Upper lobe of right lung (tissue), 1 donor: ENCODE measurements around the gene GNAL. TPM values are rescaled to one million over a fixed set of nuclear protein-coding genes. Genes with fewer than 3 reads are reported as not detected.
A peak's percentile ranks its signal among the peaks of the same experiment; 100 is the strongest.
"Not testable (repeated sequence)": the region's sequence is repeated elsewhere in the genome, so short reads cannot be mapped to it uniquely, and the experiment has no call there.

Experiments used
- ATAC-seq: fragments of 200-7000 bp; cut with Tn5 transposase; one replicate; pipeline ENCODE4 v1.9.1; 2020; ENCODE audit warnings: mild to moderate bottlenecking, moderate library complexity
- DNase-seq: peaks from one replicate; pipeline ENCODE4 v3.0.0-alpha.2; 2020
- H3K27ac ChIP-seq: fragments of 200-600 bp; one replicate; pipeline ENCODE4 v1.8.0; 2022
- H3K27me3 ChIP-seq: fragments of 200-600 bp; one replicate; pipeline ENCODE4 v1.8.0; 2022; ENCODE audit warnings: mild to moderate bottlenecking
- H3K36me3 ChIP-seq: fragments of 200-600 bp; one replicate; pipeline ENCODE4 v1.8.0; 2022
- H3K4me1 ChIP-seq: fragments of 200-600 bp; one replicate; pipeline ENCODE4 v1.8.0; 2022
- H3K4me3 ChIP-seq: fragments of 200-600 bp; one replicate; pipeline ENCODE4 v1.8.0; 2022; ENCODE audit warnings: mild to moderate bottlenecking
- H3K9me3 ChIP-seq: fragments of 200-600 bp; one replicate; pipeline ENCODE4 v1.8.0; 2022
- CTCF ChIP-seq: fragments of 200-600 bp; IDR thresholded peaks from one replicate; pipeline ENCODE4 v1.8.0; 2022; ENCODE audit warnings: antibody characterized with exemption
- intact Hi-C: fragments of 100-400 bp; cut with DNase I; formaldehyde crosslinking; loops from one replicate; pipeline ENCODE4 v1.11.0; 2022
- total RNA-seq: library from RNA; stranded (reverse); fragmentation: NEBNext Ultra II Directional; extraction: Animal tissue kit (Norgen Biotek cat#: 25700); gene quantifications from one replicate; pipeline ENCODE4 v1.2.1, GENCODE V29; 2021
- donor health status: DM: no; HTN: yes; CAD: no; lungs with severe emphysema.

Gene GNAL
- total RNA-seq, 1 donor from 2014 or later, result 4.3 TPM

GRCh38 chr18:11676386-11676785, 12.7 kb upstream of the GNAL start:
- Histone ChIP-seq H3K36me3 (no peaks in the 10 kb centered on the region), H3K27ac (no peak overlapping the region), H3K4me3 (no peak overlapping the region), H3K27me3 (peaks cover 12% of the 10 kb centered on the region), H3K9me3 (no peaks in the 10 kb centered on the region), H3K4me1 (no peaks in the 10 kb centered on the region)
- intact Hi-C loops, result no loop called here
- TF ChIP-seq CTCF, result no peak
- DNase-seq, result no peak
- ATAC-seq, result no peak

GRCh38 chr18:11676867-11677266, 12.2 kb upstream of the GNAL start:
- Histone ChIP-seq H3K9me3 (no peaks in the 10 kb centered on the region), H3K27ac (no peak overlapping the region), H3K4me1 (no peaks in the 10 kb centered on the region), H3K27me3 (peaks cover 12% of the 10 kb centered on the region), H3K36me3 (no peaks in the 10 kb centered on the region), H3K4me3 (no peak overlapping the region)
- intact Hi-C loops, result no loop called here
- no peak for TF ChIP-seq CTCF
- ATAC-seq (no peak), DNase-seq (no peak)

GRCh38 chr18:11678211-11678610, 10.9 kb upstream of the GNAL start:
- H3K9me3 ChIP-seq, result no peaks in the 10 kb centered on the region
- H3K4me3 ChIP-seq, result no peak overlapping the region
- H3K36me3 ChIP-seq, result no peaks in the 10 kb centered on the region
- DNase-seq (no peak), ATAC-seq (no peak)
- H3K4me1 ChIP-seq, result no peaks in the 10 kb centered on the region
- no peak for TF ChIP-seq CTCF
- peaks cover 12% of the 10 kb centered on the region for H3K27me3 ChIP-seq
- H3K27ac ChIP-seq, result no peak overlapping the region
- intact Hi-C loops, result no loop called here

GRCh38 chr18:11689669-11690565, 853 bp downstream of the GNAL start:
- no peaks in the 10 kb centered on the region for H3K9me3 ChIP-seq
- TF ChIP-seq CTCF, result no peak
- ATAC-seq (peak; percentile 73), DNase-seq (peak; percentile 72)
- peaks cover 17% of the 10 kb centered on the region for H3K27me3 ChIP-seq
- no peaks in the 10 kb centered on the region for H3K4me1 ChIP-seq
- H3K27ac ChIP-seq, result no peak overlapping the region
- intact Hi-C loops, result no loop called here
- peak overlapping the region; percentile 57 for H3K4me3 ChIP-seq
- H3K36me3 ChIP-seq, result no peaks in the 10 kb centered on the region

- H3K27ac ChIP-seq, H3K4me3 ChIP-seq, H3K9me3 ChIP-seq, H3K4me1 ChIP-seq, ATAC-seq, intact Hi-C loops, DNase-seq, H3K36me3 ChIP-seq: not testable (repeated sequence)
- peaks cover 17% of the 10 kb centered on the region for H3K27me3 ChIP-seq
These were observed 1.6 kb downstream of the GNAL start for GRCh38 chr18:11690660-11691059.

- no peak overlapping the region for H3K27ac ChIP-seq
- intact Hi-C loops, result no loop called here
- no peaks in the 10 kb centered on the region for H3K4me1 ChIP-seq
- DNase-seq, result no peak
- no peak overlapping the region for H3K4me3 ChIP-seq
- no peaks in the 10 kb centered on the region for H3K36me3 ChIP-seq
- H3K9me3 ChIP-seq, result no peaks in the 10 kb centered on the region
- TF ChIP-seq CTCF, result no peak
- ATAC-seq, result no peak
- no peaks in the 10 kb centered on the region for H3K27me3 ChIP-seq
These were observed 6.7 kb downstream of the GNAL start for GRCh38 chr18:11695736-11696135.
